Neuronal stem cell (in vitro differentiated cells): ENCODE measurements around the gene CBX8.

Experiments
- DNase-seq: peaks from one replicate; pipeline ENCODE4 v3.0.0-alpha.2; 2013; ENCODE audit warnings: low spot score
- H2AFZ ChIP-seq: one replicate; pipeline ENCODE4 v1.6.1; 2013; ENCODE audit warnings: mild to moderate bottlenecking, low read length, inconsistent platforms
- H2AK5ac ChIP-seq: 2 replicates; pipeline ENCODE4 v1.6.1; 2013; ENCODE audit warnings: low read depth, mild to moderate bottlenecking, inconsistent platforms, low read length, moderate library complexity, mixed read lengths
- H2BK120ac ChIP-seq: 2 replicates; pipeline ENCODE4 v1.6.1; 2013; ENCODE audit warnings: low read depth, mild to moderate bottlenecking, inconsistent platforms, low read length, moderate library complexity, mixed read lengths
- H2BK12ac ChIP-seq: one replicate; pipeline ENCODE4 v1.6.1; 2013; ENCODE audit warnings: low read length, inconsistent platforms
- H2BK15ac ChIP-seq: 2 replicates; pipeline ENCODE4 v1.6.1; 2013; ENCODE audit warnings: mild to moderate bottlenecking, low read length, inconsistent platforms, mixed read lengths
- H2BK5ac ChIP-seq: one replicate; pipeline ENCODE4 v1.6.1; 2013; ENCODE audit warnings: inconsistent platforms, mild to moderate bottlenecking, low read length, moderate library complexity
- H3K14ac ChIP-seq: one replicate; pipeline ENCODE4 v1.6.1; 2013; ENCODE audit warnings: low read length, inconsistent platforms
- H3K18ac ChIP-seq: 2 replicates; pipeline ENCODE4 v1.6.1; 2013; ENCODE audit warnings: low read length, inconsistent platforms
- H3K23ac ChIP-seq: 2 replicates; pipeline ENCODE4 v1.6.1; 2013; ENCODE audit warnings: low read depth, mild to moderate bottlenecking, mixed read lengths, low read length, inconsistent platforms; ENCODE audit not compliant: poor library complexity
- H3K27ac ChIP-seq: replicated peaks from 3 replicates; pipeline ENCODE4 v1.5.1; 2013; ENCODE audit warnings: low read length, inconsistent platforms
- H3K27me3 ChIP-seq, 3 experiments: 2 replicates each; pipeline ENCODE4 v1.6.1; 2013; ENCODE audit warnings: low read length in 3 of 3, mild to moderate bottlenecking in 2 of 3, inconsistent platforms in 1 of 3, low read depth in 1 of 3, mixed read lengths in 1 of 3, moderate library complexity in 1 of 3; ENCODE audit not compliant: control insufficient read depth in 3 of 3, insufficient read depth in 3 of 3
- H3K36me3 ChIP-seq, 2 donors: replicated peaks in 1 of 2; 2 replicates each; pipeline ENCODE4 v1.6.1; 2013; ENCODE audit warnings: low read length in 2 of 2; ENCODE audit not compliant: control insufficient read depth in 2 of 2, insufficient read depth in 2 of 2
- H3K4ac ChIP-seq: 2 replicates; pipeline ENCODE4 v1.6.1; 2013; ENCODE audit warnings: inconsistent platforms, mild to moderate bottlenecking, low read length, moderate library complexity
- H3K4me1 ChIP-seq, 2 donors: 1 replicate in 1 of 2; 2 replicates in 1 of 2; pipeline ENCODE4 v1.6.1; 2013; ENCODE audit warnings: low read length in 2 of 2, low read depth in 1 of 2; ENCODE audit not compliant: control insufficient read depth in 2 of 2, insufficient read depth in 1 of 2
- H3K4me2 ChIP-seq: one replicate; pipeline ENCODE4 v1.6.1; 2013; ENCODE audit warnings: mild to moderate bottlenecking, low read length, inconsistent platforms; ENCODE audit not compliant: insufficient read depth, poor library complexity, severe bottlenecking
- H3K4me3 ChIP-seq, 2 donors: 2 replicates each; pipeline ENCODE4 v1.5.1; 2013; ENCODE audit warnings: low read length in 2 of 2, mild to moderate bottlenecking in 2 of 2, inconsistent platforms in 1 of 2, moderate library complexity in 1 of 2
- H3K79me1 ChIP-seq: one replicate; pipeline ENCODE4 v1.6.1; 2013; ENCODE audit warnings: low read depth, mild to moderate bottlenecking, inconsistent platforms, low read length, moderate library complexity
- H3K9ac ChIP-seq: one replicate; pipeline ENCODE4 v1.6.1; 2013; ENCODE audit warnings: mild to moderate bottlenecking, low read depth, low read length, inconsistent platforms; ENCODE audit not compliant: poor library complexity
- H3K9me3 ChIP-seq, 2 donors: replicated peaks in 1 of 2; 2 replicates each; pipeline versions ENCODE3 to v1.6.1; 2013; ENCODE audit warnings: low read length in 2 of 2, mild to moderate bottlenecking in 2 of 2, inconsistent platforms in 1 of 2, low read depth in 1 of 2, mixed read lengths in 1 of 2, moderate library complexity in 1 of 2; ENCODE audit not compliant: control insufficient read depth in 2 of 2, insufficient read depth in 1 of 2
- H4K8ac ChIP-seq: one replicate; pipeline ENCODE4 v1.6.1; 2013; ENCODE audit warnings: low read depth, mild to moderate bottlenecking, inconsistent platforms, low read length, moderate library complexity
- H4K91ac ChIP-seq: one replicate; pipeline ENCODE4 v1.6.1; 2013; ENCODE audit warnings: low read length, low read depth, mild to moderate bottlenecking, inconsistent platforms; ENCODE audit not compliant: poor library complexity
- WGBS, 2 donors: extraction: QIAGEN DNeasy Blood & Tissue Kit; methylation state at CpG; one replicate each; pipeline ENCODE4 v1.1.7; 2013; ENCODE audit warnings: missing lambda C conversion rate in 2 of 2, mixed read lengths in 1 of 2; ENCODE audit not compliant: insufficient read length in 2 of 2, insufficient replicate concordance in 1 of 2; ENCODE audit errors: extremely low coverage in 2 of 2; 5-methylcytosine and 5-hydroxymethylcytosine counted together

CBX8 gene

DNA sequence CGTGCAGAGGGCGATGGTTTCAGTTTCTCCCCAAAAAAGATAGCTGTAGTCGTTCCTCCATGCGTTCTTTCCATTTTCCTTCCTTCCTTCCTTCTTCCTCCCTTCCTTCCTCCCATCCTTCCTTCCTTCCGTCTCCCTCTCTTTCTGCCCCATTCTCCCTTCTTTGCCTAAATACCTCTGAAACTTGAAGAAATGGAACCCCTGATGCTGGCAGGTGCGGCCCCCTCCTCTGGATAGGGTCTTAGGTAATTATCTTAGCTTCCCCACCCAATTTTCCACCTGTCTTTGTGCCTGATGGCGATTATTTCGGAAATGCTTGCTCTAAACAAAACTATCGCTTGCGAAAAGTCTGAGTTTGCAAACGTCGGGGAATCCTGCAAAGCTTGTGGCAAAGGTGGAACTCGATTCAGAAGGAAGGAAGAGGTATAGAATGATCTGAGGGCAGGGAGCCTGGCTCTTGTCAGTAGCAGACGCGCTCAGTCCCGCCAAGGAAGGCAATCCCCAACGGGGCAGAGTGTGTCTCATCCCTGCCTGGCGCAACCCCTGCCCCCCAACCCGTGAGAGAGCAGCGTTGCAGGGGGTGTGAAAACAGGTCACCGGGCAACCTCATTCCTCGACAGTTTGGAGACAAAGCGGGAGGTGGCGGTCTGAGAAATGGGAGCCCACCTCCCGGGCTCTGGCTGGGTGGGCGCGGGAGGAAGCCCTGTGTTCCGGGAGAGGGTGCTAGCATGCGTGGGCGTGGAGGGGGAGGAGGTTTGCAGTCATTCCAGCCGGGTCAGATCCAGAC is 2.9 kb upstream of the CBX8 start:
- DNase-seq: no peak
- Histone ChIP-seq H2BK15ac (peak overlapping the region; percentile 93), H3K14ac (no peak overlapping the region), H3K9me3 (peaks cover 0 to 8% of the 10 kb centered on the region in 2 donors), H4K8ac (no peak overlapping the region), H4K91ac (no peak overlapping the region), H3K27ac (no peak overlapping the region), H3K4me1 (peaks cover 29 to 50% of the 10 kb centered on the region in 2 donors), H3K79me1 (peaks cover 2% of the 10 kb centered on the region), H2AFZ (peak overlapping the region; percentile 88), H3K18ac (peak overlapping the region; percentile 91), H3K4me3 (peak overlapping the region in 1 of 2 donors; percentile 39), H2BK5ac (no peak overlapping the region), H3K9ac (no peak overlapping the region), H2BK120ac (peak overlapping the region; percentile 82), H3K36me3 (peaks cover 4 to 14% of the 10 kb centered on the region in 2 donors), H3K23ac (peak overlapping the region; percentile 81), H2BK12ac (peak overlapping the region; percentile 50), H3K4ac (no peak overlapping the region), H3K27me3 (peaks cover 57 to 81% (median 63%) of the 10 kb centered on the region in 3 experiments), H3K4me2 (no peak overlapping the region), H2AK5ac (peak overlapping the region; percentile 94)
- no CpG with 5 or more reads among the region's 31 CpGs for WGBS, 2 donors

DNA sequence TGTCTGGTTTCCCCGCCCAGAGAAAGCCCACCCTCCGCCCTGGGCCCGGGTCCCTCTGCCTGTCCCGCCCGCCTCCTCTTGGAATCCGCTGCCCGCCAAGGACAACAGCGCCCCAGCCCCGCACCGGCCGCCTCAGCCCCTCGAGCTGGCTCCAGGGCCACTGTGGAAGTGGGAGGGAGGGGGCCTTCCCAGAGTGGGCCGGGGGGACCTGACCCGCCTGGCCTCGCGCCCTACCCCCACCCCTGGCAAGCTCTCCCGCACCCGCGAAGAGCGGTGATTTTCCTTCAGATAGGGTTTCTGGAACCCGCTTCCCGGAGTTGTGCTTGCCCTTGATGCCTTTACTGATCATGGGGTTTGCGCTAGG is 2.3 kb upstream of the CBX8 start:
- no CpG with 5 or more reads among the region's 23 CpGs for WGBS, 2 donors

DNA sequence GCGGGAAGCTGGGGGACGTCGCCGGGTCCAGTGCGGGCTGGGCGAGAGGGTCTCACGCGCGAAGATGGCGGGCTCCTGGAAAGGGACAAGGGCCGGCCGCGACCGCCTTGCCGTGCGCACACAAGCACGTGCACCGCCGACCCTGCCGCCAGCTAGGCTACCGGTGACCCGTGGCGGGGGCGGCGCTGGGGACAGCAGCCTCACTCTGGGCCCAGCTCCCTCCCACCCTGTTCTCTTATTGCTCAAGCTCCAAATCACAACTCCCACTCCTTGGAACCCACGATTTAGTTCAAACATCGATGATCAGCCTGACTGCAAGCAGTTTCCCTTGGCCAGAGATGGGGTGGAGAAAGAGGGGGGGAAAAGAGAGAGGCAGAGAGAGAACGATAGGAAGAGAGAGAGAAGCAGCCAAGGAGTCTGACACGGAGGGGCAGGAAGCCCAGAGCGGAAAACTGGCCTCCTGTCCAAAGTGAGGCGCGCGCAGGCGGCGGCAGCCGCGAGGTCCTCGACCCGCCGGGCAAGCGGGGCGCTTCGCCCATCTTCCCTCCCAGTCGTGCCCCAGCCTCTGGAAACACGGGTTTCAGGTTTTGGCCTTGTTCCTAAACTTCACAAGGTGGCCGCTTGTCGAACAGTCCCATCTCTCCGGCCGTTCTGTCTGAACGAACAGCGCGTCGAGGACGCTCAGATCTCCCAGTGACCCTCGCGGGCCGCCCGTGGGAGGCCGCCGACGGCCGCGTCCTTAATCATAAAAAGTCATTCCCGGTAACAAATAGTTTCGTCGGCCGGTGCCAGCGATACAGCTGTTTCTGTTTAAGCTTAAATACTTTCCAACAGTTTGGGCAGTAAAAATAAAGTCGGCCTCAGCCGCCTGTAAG is 1.7 kb upstream of the CBX8 start:
- peaks cover 49 to 76% (median 55%) of the 10 kb centered on the region in 3 experiments for H3K27me3 ChIP-seq
- no peak for DNase-seq
- peaks cover 0 to 8% of the 10 kb centered on the region in 2 donors for H3K9me3 ChIP-seq
- peak overlapping the region; percentile 52 to 58 for H3K4me3 ChIP-seq
- peak overlapping the region; percentile 74 for H3K9ac ChIP-seq
- peak overlapping the region; percentile 85 for H3K14ac ChIP-seq
- H2BK12ac ChIP-seq: peak overlapping the region; percentile 98
- no CpG with 5 or more reads among the region's 70 CpGs for WGBS, 2 donors
- peak overlapping the region; percentile 90 for H3K23ac ChIP-seq
- peaks cover 2% of the 10 kb centered on the region for H3K79me1 ChIP-seq
- H2BK5ac ChIP-seq: peak overlapping the region; percentile 82
- peak overlapping the region; percentile 78 for H2AFZ ChIP-seq
- peak overlapping the region; percentile 60 for H3K4me2 ChIP-seq
- H4K8ac ChIP-seq: peak overlapping the region; percentile 76
- peak overlapping the region; percentile 99 for H3K18ac ChIP-seq
- peak overlapping the region; percentile 95 for H2AK5ac ChIP-seq
- H3K36me3 ChIP-seq: peaks cover 4 to 22% of the 10 kb centered on the region in 2 donors
- peak overlapping the region; percentile 98 for H4K91ac ChIP-seq
- H3K4me1 ChIP-seq: peaks cover 37 to 53% of the 10 kb centered on the region in 2 donors
- H3K4ac ChIP-seq: peak overlapping the region; percentile 92
- peak overlapping the region; percentile 98 for H2BK15ac ChIP-seq
- no peak overlapping the region for H3K27ac ChIP-seq
- H2BK120ac ChIP-seq: peak overlapping the region; percentile 100

More for the DNA sequence above, 2.3 kb upstream of the CBX8 start:
- H2BK5ac ChIP-seq: peak overlapping the region; percentile 82
- peak overlapping the region; percentile 88 for H2AK5ac ChIP-seq
- H4K91ac ChIP-seq: no peak overlapping the region
- DNase-seq: no peak
- no peak overlapping the region for H2BK12ac ChIP-seq
- peak overlapping the region; percentile 93 for H2BK15ac ChIP-seq
- H3K4me1 ChIP-seq: peaks cover 32 to 51% of the 10 kb centered on the region in 2 donors
- H3K23ac ChIP-seq: peak overlapping the region; percentile 74
- H3K79me1 ChIP-seq: peaks cover 2% of the 10 kb centered on the region
- H3K9ac ChIP-seq: no peak overlapping the region
- peak overlapping the region; percentile 31 for H3K4me2 ChIP-seq
- H3K4me3 ChIP-seq: no peak overlapping the region
- no peak overlapping the region for H2BK120ac ChIP-seq
- no peak overlapping the region for H3K14ac ChIP-seq
- peaks cover 4 to 20% of the 10 kb centered on the region in 2 donors for H3K36me3 ChIP-seq
- H3K18ac ChIP-seq: peak overlapping the region; percentile 91
- H3K4ac ChIP-seq: no peak overlapping the region
- peak overlapping the region; percentile 78 for H2AFZ ChIP-seq
- no peak overlapping the region for H3K27ac ChIP-seq
- peaks cover 0 to 8% of the 10 kb centered on the region in 2 donors for H3K9me3 ChIP-seq
- H3K27me3 ChIP-seq: peaks cover 53 to 78% (median 60%) of the 10 kb centered on the region in 3 experiments
- H4K8ac ChIP-seq: no peak overlapping the region
